SH-SY5Y (cell line): ENCODE results near the gene VDAC2.

Source experiments
- GATA2 ChIP-seq: IDR thresholded peaks from 2 replicates; pipeline ENCODE4 v1.6.1; 2011; ENCODE audit warnings: mild to moderate bottlenecking, low read depth, low read length
- GATA3 ChIP-seq: IDR thresholded peaks from 2 replicates; pipeline ENCODE4 v1.6.1; 2011; ENCODE audit warnings: low read depth, mild to moderate bottlenecking, low read length, moderate library complexity

DNA sequence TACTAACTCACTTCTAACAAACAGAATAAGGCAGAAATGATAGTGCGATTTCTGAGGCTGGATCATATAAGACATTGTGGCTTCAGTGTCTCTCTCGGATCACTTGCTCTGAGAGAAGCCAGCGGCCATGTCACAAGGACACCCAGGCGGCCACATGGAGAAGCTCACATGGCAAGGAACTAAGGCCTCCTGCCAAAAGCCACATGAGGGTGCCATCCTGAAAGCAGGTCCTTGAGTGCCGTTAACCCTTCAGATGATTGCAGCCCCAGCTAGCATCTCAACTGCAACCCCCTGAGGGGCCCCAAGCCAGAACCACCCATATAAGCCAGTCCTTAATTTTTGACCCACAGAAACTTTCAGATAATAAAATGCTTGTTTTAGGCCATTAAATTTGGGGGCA lies 6.9 kb upstream of the VDAC2 start:
- TF ChIP-seq GATA3 (no peak), GATA2 (no peak)
